EH (cell line): Measurements from ENCODE around the gene TIMM13.

ENCODE experiments used
- DNase-seq: peaks from one replicate; pipeline ENCODE4 v3.0.0-alpha.2; 2015; ENCODE audit warnings: low read depth

TIMM13 gene

GRCh38 chr19:2382530-2383222 is 44.7 kb downstream of the TIMM13 start:
- DNase-seq = no peak

DNA sequence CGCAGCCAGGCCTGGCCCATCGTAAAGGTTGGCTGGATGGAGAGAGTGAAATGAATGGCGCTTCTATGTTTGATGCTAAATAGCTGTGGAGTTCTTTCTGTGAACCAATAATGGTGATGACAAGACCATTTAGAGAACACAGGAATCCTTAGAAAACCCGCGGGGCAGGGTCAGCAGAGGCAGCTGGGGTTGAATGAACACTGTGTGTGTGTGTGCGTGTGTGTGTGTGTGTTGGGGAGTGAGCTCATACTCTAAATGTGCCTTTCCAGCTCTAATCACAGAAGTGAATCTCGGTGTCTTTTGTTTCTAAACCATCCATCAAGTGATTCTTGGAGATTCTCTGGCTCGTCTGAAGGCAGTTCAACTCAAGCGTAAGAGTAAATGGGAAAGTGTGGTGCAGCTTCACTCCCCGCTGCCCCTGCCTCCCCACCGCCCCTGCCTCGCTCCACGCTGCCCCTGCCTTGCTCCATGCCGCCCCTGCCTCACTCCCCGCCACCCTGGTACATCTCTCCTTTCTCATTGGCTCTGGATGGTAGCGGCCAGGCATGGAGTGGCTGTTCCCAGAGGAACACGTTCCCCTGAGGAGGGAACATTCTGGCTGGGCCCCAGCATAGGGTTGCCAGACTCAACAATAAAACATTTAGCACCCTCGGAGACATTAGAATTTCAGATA is 46.1 kb downstream of the TIMM13 start:
- peak; percentile 9 for DNase-seq

DNA sequence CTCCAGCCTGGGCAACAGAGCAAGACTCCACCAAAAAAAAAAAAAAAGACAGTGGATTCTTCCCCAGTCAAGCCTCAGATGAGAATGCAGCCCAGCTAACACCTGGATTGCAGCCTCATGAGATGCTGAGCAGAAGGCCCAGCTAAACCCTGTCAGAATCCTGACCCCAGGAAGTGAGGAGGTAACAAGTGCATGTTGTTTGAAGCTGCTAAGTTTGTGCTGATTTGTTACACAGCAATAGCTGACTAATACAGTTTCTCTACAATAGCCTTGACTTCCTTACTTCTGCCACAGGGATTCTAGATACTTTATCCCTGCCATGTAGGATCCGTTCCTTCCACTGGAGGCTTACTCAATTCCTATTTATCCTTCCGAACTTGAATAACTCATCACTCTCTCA is 46.8 kb downstream of the TIMM13 start:
- DNase-seq = no peak

DNA sequence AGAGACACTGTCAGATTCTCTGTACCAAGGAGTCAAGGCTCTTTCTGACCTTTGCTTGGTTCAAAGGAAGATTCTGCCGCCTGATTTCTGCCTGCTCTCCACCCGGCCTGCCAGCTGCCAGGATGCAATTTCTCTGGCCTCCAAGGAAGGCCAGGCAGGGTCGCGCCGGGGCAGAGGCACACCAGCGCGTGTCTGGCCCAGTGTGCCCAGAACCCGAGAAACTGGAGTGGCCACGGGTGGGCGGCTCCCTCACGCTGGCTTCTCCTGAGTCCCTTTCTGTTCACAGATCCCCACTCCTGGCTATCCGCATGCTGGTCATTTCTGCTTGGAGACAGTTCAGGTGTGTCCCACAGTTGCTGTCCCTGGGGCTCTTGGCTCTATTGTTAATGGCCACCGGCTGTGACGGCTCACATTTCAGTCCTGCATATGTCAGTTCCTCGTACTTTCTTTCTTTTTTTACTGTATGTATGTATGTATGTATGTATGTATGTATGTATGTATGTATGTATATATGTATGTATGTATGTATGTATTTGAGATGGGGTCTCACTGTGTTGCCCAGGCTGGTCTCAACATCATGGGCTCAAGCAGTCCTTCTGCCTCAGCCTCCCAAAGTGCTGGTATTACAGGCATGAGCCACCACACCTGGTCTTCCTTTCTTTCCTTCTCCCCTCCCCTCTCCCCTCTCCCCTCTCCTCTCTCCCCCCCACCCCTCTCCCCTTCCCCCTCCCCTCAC is 50.4 kb downstream of the TIMM13 start:
- no peak for DNase-seq
